Testis (tissue), 3 donors: ENCODE results near the gene PTPN7. TPM values are rescaled to one million over a fixed set of nuclear protein-coding genes. Genes with fewer than 3 reads are reported as not detected.

Experiments
- DNase-seq: peaks from one replicate; pipeline ENCODE4 v3.0.0-alpha.2; 2019
- H3K27ac ChIP-seq, 2 donors: fragments of 200-600 bp; sonication (generic); one replicate each; pipeline ENCODE4 v1.5.1; 2019
- H3K27me3 ChIP-seq: fragments of 200-600 bp; sonication (generic); one replicate; pipeline ENCODE4 v1.5.1; 2019
- H3K36me3 ChIP-seq: fragments of 200-600 bp; sonication (generic); one replicate; pipeline ENCODE4 v1.5.1; 2017; ENCODE audit warnings: low read depth; ENCODE audit errors: missing control alignments
- H3K4me1 ChIP-seq: fragments of 200-600 bp; sonication (generic); one replicate; pipeline ENCODE4 v1.5.1; 2019
- H3K4me3 ChIP-seq, 2 donors: fragments of 200-600 bp; sonication (generic); one replicate each; pipeline ENCODE4 v1.5.1; 2017 to 2019
- H3K9me3 ChIP-seq: fragments of 200-600 bp; sonication (generic); one replicate; pipeline ENCODE4 v1.5.1; 2017
- CTCF ChIP-seq, 3 experiments: fragments of 450-650 bp in 2 of 3; fragments of 200-600 bp in 1 of 3; sonication (generic) in 1 of 3; IDR thresholded peaks; one replicate each; pipeline ENCODE4 v1.5.1; 2016 to 2019; ENCODE audit warnings: antibody characterized with exemption in 3 of 3, mild to moderate bottlenecking in 2 of 3, moderate library complexity in 1 of 3
- POLR2A ChIP-seq: fragments of 450-650 bp; IDR thresholded peaks from one replicate; pipeline ENCODE4 v1.6.1; 2017; ENCODE audit warnings: antibody characterized with exemption, mild to moderate bottlenecking, moderate library complexity
- WGBS, 2 donors: methylation state at CpG; one replicate each; pipeline ENCODE4 v1.1.5; 2018; 5-methylcytosine and 5-hydroxymethylcytosine counted together
- intact Hi-C: fragments of 100-400 bp; cut with DNase I; formaldehyde crosslinking; loops from one replicate; pipeline ENCODE4 v1.15.1; 2023; ENCODE audit warnings: low total_unique reads
- polyA plus RNA-seq: library from polyadenylated mRNA; stranded (reverse); fragments of 350-450 nt; fragmentation: Illumina TruSeq; extraction: RNeasy Lipid Tissue Mini Kit (QIAGEN cat#74804); gene quantifications from one replicate; pipeline ENCODE4 v1.2.3, GENCODE V29; 2014; ENCODE audit warnings: low read depth, low replicate concordance; ENCODE audit not compliant: insufficient read depth
- total RNA-seq, 2 donors: library from RNA; depleted of rRNA; stranded (reverse); fragments of >200 nt; gene quantifications; one replicate each; pipeline ENCODE4 v1.2.3, GENCODE V29; 2016

The PTPN7 gene
- total and polyA plus RNA-seq, 3 donors from 2014 or later: 43.0 to 119 (median 84.1) TPM

GRCh38 chr1:202125611-202126010, 34.8 kb downstream of the PTPN7 start:
- 84 to 89% methylated on average over 8 of the region's 8 CpGs for WGBS, 2 donors
- DNase-seq: no peak
- Histone ChIP-seq H3K27me3 (no peaks in the 10 kb centered on the region), H3K9me3 (no peaks in the 10 kb centered on the region), H3K4me3 (no peak overlapping the region), H3K4me1 (peaks cover 21% of the 10 kb centered on the region), H3K27ac (no peak overlapping the region), H3K36me3 (no peaks in the 10 kb centered on the region)
- intact Hi-C loops: no loop called here
- TF ChIP-seq CTCF (IDR thresholded peaks at IDR 0.05) (no peak), POLR2A (no peak)

- Histone ChIP-seq H3K9me3 (no peaks in the 10 kb centered on the region), H3K4me1 (peaks cover 8% of the 10 kb centered on the region), H3K27ac (no peak overlapping the region), H3K27me3 (no peaks in the 10 kb centered on the region), H3K4me3 (no peak overlapping the region), H3K36me3 (no peaks in the 10 kb centered on the region)
- DNase-seq: no peak
- no peak for TF ChIP-seq CTCF (IDR thresholded peaks at IDR 0.05)
- TF ChIP-seq POLR2A: no peak
- intact Hi-C loops: no loop called here
- WGBS, 2 donors: 87 to 92% methylated on average over 7 of the region's 7 CpGs
These were observed 36.3 kb downstream of the PTPN7 start for GRCh38 chr1:202124142-202124541.

- Histone ChIP-seq H3K9me3 (no peaks in the 10 kb centered on the region), H3K36me3 (no peaks in the 10 kb centered on the region), H3K27me3 (no peaks in the 10 kb centered on the region), H3K4me3 (no peak overlapping the region), H3K4me1 (peaks cover 8% of the 10 kb centered on the region), H3K27ac (no peak overlapping the region)
- intact Hi-C loops: no loop called here
- TF ChIP-seq CTCF (IDR thresholded peaks at IDR 0.05) (no peak), POLR2A (no peak)
- no peak for DNase-seq
- 93% methylated on average over 9 to 10 of the region's 10 CpGs for WGBS, 2 donors
These were observed 37.0 kb downstream of the PTPN7 start for GRCh38 chr1:202123336-202123813.

- TF ChIP-seq POLR2A (no peak), CTCF (IDR thresholded peaks at IDR 0.05) (peak; percentile 48 to 71 (median 61))
- 20 to 51% methylated on average over 2 to 19 of the region's 19 CpGs for WGBS, 2 donors
These were observed 37.6 kb downstream of the PTPN7 start, which contains the start of gene GPR37L1 for GRCh38 chr1:202122639-202123335. Gene GPR37L1, plus strand, starts transcription at chr1:202122917. Its CDS starts 47 bp downstream, at chr1:202122964.

GRCh38 chr1:202121006-202121405, 39.4 kb downstream of the PTPN7 start:
- TF ChIP-seq CTCF (IDR thresholded peaks at IDR 0.05) (no peak), POLR2A (no peak)
- Histone ChIP-seq H3K4me3 (no peak overlapping the region), H3K27ac (no peak overlapping the region), H3K27me3 (no peaks in the 10 kb centered on the region), H3K9me3 (no peaks in the 10 kb centered on the region), H3K4me1 (peaks cover 8% of the 10 kb centered on the region), H3K36me3 (no peaks in the 10 kb centered on the region)
- intact Hi-C loops: no loop called here
- WGBS, 2 donors: 77 to 89% methylated on average over 5 to 7 of the region's 7 CpGs
- no peak for DNase-seq

More at GRCh38 chr1:202122639-202123335, 37.6 kb downstream of the PTPN7 start, which contains the start of gene GPR37L1:
- H3K4me3 ChIP-seq: no peak within 1 kb of the TSS
- intact Hi-C loops: no loop called here
- H3K27me3 ChIP-seq: no peaks in the 10 kb centered on the region
- no peaks in the 10 kb centered on the region for H3K9me3 ChIP-seq
- peak; percentile 88 for DNase-seq
- no peaks in the 10 kb centered on the region for H3K36me3 ChIP-seq
- H3K4me1 ChIP-seq: peaks cover 8% of the 10 kb centered on the region
- no peak within 1 kb of the TSS for H3K27ac ChIP-seq
